ENCODE measurements around the gene SIGLEC6.

SIGLEC6 gene

DNA sequence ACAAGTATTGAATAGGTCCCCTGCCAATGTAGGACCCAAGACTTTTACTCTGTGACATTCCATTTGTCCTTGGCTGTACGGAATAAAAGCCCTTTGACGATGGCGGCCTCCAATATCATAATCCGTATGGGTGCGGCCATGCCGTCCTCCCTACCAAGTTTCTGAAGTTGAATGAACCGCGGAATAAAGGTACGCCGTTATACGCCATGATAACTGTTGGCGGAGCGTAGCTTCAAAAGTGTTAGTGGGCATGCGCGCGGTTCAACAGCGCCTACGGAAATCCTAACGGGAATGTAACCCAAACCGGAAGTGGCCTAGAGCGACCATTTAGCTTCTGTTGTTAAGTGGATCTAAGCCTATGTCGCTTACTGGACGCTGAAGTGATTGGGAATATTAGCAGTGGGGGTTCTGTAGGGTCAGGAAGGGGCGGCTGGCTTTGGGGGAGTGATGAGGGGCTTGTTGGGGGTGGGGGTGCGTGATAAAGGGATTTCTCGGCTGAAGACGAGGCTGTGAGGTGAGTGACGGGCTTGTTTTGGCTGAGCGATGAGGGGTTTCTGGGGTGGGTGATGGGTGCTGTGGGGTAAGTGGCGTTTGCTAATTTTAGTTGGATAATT is 39.6 kb upstream of the SIGLEC6 start, which contains the start of gene ZNF175:
ZNF175 (plus strand) TSS at position 322 of the 614 bp plus-strand sequence. CDS start 2,047 bp downstream, outside the sequence.
- peak; percentile 97 for DNase-seq (ENCODE audit: low read depth)
- H3K4me3 ChIP-seq (ENCODE audit: low read depth, low read length), result peak within 1 kb of the TSS; percentile 74

DNA sequence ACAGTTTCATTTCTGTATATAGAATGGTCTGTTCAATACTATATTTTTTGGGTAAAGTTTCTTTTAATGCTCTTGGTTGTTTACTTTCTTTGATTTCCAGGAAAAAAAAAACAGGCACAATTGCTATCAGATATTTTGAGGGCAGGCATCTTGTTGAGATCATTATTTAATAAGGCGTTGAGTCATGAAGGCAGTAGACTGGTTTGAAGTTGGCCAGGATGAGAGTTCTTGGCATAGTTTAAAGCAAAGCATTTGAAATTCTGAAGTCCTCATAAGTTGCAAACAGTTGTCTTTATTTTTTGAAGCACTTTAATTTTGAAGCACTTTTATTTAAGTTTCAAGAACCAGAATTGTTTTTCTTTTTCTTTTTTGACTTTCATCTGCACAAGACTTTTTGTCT is 37.0 kb upstream of the SIGLEC6 start:
- DNase-seq (ENCODE audit: low read depth), result no peak
- no peak overlapping the region for H3K4me3 ChIP-seq (ENCODE audit: low read depth, low read length)
- TF ChIP-seq, protein P1, sequence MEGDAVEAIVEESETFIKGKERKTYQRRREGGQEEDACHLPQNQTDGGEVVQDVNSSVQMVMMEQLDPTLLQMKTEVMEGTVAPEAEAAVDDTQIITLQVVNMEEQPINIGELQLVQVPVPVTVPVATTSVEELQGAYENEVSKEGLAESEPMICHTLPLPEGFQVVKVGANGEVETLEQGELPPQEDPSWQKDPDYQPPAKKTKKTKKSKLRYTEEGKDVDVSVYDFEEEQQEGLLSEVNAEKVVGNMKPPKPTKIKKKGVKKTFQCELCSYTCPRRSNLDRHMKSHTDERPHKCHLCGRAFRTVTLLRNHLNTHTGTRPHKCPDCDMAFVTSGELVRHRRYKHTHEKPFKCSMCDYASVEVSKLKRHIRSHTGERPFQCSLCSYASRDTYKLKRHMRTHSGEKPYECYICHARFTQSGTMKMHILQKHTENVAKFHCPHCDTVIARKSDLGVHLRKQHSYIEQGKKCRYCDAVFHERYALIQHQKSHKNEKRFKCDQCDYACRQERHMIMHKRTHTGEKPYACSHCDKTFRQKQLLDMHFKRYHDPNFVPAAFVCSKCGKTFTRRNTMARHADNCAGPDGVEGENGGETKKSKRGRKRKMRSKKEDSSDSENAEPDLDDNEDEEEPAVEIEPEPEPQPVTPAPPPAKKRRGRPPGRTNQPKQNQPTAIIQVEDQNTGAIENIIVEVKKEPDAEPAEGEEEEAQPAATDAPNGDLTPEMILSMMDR (IDR thresholded peaks at IDR 0.05; ENCODE audit: insufficient read depth, low read depth, low read length, missing control alignments), result no peak

More for the DNA sequence above, 39.6 kb upstream of the SIGLEC6 start, which contains the start of gene ZNF175:
- TF ChIP-seq, protein P1 (IDR thresholded peaks at IDR 0.05; ENCODE audit: insufficient read depth, low read depth, low read length, missing control alignments), result no peak

DNA sequence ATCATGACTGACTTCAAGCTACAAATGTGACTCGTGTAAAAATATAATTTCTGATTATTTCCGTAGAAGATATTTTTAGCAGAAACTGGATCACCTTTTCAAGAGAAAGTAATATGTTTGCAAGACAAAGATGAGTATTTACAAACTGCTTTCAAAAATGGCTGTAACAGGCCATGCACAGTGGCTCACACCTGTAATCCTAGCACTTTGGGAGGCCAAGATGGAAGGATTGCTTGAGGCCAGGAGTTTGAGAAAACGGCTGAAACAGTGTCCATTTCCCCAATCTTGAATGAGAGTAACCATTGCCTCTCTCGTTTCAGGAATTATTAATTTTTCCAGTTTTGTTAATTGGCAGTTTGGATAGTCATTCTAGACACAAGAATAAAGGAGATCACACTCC is 36.1 kb upstream of the SIGLEC6 start:
- TF ChIP-seq, protein P1 (IDR thresholded peaks at IDR 0.05; ENCODE audit: insufficient read depth, low read depth, low read length, missing control alignments), result no peak
- H3K4me3 ChIP-seq (ENCODE audit: low read depth, low read length), result no peak overlapping the region
- no peak for DNase-seq (ENCODE audit: low read depth)

DNA sequence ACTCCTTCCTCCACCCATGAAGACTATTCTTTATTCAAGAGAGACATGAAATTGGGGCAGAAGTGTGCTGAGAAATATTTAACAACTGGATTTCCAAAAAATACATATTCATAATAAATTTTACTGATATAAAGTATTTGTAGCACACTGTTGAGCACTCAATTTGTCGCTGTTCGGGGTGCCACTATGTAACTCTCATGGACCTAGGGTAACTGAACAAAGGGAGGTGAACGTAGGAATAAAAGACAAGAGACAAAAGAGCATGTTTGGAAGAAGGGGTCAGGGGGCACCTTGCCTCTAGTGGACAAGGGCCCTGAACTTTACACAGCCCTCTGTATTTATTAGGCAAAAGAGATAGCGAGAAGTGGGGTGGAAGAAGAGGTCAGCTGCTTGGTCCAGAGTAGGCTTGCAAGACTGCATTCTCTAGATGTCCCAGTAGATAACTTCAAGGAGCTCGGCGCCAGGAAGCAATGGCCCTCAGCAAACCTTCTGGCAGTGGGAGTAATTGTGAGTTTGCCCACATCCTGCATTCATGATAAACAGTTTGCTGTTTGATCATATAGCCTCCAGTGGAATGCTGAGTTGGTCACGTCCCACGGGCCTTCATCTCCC is 35.1 kb upstream of the SIGLEC6 start:
- H3K4me3 ChIP-seq (ENCODE audit: low read depth, low read length), result no peak overlapping the region
- TF ChIP-seq, protein P1 (IDR thresholded peaks at IDR 0.05; ENCODE audit: insufficient read depth, low read depth, low read length, missing control alignments), result no peak
- DNase-seq (ENCODE audit: low read depth), result no peak

DNA sequence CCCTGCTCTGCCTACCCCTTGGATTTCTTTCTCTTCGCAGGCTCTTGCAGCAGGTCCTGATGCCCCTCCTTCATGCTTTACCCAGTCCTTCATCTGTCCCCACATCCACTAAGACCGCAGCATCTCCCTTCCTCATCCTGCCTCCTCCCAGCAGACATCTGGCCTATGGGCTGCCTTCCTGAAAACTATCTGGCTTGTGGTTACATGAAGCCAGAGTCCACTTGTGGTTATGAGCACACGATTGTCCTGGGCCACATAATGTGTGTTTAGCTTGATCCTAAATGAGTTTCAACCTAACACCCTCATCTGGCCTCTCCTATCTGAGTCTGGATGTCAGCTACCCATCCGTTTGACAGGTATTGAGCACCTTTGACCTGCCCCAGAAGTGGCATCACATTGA is 34.1 kb upstream of the SIGLEC6 start:
- TF ChIP-seq, protein P1 (IDR thresholded peaks at IDR 0.05; ENCODE audit: insufficient read depth, low read depth, low read length, missing control alignments), result no peak
- no peak for DNase-seq (ENCODE audit: low read depth)
- H3K4me3 ChIP-seq (ENCODE audit: low read depth, low read length), result no peak overlapping the region

DNA sequence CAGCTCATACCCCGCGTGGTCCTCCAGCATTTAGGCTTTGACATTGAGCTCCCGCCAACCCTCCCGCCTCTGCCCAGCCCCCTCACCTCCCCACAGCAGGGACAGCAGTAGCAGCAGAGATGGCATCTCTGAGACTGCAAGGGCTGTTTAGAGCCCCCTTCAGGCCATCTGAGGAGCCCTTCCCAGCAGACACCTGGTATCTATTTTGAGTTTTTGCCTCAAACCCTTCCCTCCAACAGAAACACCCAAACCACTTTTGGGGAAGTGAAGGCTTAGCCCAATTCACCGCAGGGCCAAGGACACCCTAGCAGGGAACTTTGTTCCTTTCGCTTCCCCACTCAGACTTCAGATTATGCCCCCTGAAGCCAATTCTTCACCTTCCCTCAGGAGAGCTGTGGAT is 33.3 kb upstream of the SIGLEC6 start:
- H3K4me3 ChIP-seq (ENCODE audit: low read depth, low read length), result no peak overlapping the region
- peak; percentile 74 for DNase-seq (ENCODE audit: low read depth)
- TF ChIP-seq, protein P1 (IDR thresholded peaks at IDR 0.05; ENCODE audit: insufficient read depth, low read depth, low read length, missing control alignments), result peak; percentile 49

Data from GM12865 (cell line).